GM13977 (cell line): ENCODE results near the gene CHST3.

Experiments
- DNase-seq: peaks from one replicate; pipeline ENCODE4 v3.0.0; 2012; ENCODE audit warnings: low spot score
- in situ Hi-C: fragments of 300-500 bp; cut with MboI; formaldehyde crosslinking; loops from one replicate; pipeline ENCODE4 v1.12.0; 2022; ENCODE audit warnings: low sequenced_read_pairs, low pct_unique_long_range_greater_than_20kb, mixed read lengths, inconsistent platforms; ENCODE audit not compliant: unreplicated experiment
- TF ChIP-seq, protein P1 (sequence below): IDR thresholded peaks from 2 replicates; pipeline ENCODE4 v1.5.1; 2012; ENCODE audit warnings: mild to moderate bottlenecking, control low read depth; ENCODE audit not compliant: insufficient read depth; ENCODE audit errors: extremely low read depth, missing control alignments

Gene CHST3

DNA sequence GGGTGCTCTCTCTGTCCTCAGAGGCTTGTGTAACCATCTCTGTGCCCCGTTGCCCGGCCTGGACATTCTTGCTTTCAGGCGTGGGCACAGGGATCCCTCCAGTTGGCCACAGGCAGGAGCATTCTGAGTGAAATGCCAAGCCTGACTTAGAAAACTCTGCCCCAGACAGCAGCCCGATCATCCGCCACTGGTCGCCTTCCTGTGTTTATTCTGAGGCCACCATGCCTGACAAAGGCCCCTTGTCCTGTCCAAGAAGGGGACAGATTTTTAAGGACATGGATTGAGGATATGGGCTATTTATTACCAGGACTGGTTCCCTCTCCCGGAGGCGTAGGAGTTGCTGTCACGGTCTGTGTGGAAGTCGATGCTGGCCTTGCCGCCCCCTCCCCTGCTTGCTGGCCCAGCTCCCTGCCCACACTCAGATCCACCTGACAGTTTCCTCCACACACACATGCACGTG lies 69.9 kb downstream of the CHST3 start:
- in situ Hi-C loops: no loop called here
- no peak for DNase-seq
- TF ChIP-seq, protein P1, sequence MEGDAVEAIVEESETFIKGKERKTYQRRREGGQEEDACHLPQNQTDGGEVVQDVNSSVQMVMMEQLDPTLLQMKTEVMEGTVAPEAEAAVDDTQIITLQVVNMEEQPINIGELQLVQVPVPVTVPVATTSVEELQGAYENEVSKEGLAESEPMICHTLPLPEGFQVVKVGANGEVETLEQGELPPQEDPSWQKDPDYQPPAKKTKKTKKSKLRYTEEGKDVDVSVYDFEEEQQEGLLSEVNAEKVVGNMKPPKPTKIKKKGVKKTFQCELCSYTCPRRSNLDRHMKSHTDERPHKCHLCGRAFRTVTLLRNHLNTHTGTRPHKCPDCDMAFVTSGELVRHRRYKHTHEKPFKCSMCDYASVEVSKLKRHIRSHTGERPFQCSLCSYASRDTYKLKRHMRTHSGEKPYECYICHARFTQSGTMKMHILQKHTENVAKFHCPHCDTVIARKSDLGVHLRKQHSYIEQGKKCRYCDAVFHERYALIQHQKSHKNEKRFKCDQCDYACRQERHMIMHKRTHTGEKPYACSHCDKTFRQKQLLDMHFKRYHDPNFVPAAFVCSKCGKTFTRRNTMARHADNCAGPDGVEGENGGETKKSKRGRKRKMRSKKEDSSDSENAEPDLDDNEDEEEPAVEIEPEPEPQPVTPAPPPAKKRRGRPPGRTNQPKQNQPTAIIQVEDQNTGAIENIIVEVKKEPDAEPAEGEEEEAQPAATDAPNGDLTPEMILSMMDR: no peak

DNA sequence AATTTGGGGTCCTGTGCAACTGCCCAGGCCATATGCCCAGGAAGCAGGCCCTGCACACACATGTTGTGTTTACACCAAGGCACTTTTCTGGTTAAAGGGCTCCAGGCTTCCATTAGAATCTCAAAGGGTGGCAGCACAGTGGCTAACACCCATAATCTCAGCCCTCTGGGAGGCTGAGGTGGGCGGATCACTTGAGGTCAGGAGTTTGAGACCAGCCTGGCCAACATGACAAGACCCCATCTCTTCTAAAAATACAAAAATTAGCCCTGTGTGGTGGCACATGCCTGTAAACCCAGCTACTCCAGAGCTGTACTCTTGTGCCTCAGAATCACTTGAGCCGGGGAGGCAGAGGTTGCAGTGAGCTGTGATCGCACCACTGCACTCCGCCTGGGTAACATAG lies 70.6 kb downstream of the CHST3 start:
- in situ Hi-C loops: no loop called here
- no peak for DNase-seq
- TF ChIP-seq, protein P1: no peak

DNA sequence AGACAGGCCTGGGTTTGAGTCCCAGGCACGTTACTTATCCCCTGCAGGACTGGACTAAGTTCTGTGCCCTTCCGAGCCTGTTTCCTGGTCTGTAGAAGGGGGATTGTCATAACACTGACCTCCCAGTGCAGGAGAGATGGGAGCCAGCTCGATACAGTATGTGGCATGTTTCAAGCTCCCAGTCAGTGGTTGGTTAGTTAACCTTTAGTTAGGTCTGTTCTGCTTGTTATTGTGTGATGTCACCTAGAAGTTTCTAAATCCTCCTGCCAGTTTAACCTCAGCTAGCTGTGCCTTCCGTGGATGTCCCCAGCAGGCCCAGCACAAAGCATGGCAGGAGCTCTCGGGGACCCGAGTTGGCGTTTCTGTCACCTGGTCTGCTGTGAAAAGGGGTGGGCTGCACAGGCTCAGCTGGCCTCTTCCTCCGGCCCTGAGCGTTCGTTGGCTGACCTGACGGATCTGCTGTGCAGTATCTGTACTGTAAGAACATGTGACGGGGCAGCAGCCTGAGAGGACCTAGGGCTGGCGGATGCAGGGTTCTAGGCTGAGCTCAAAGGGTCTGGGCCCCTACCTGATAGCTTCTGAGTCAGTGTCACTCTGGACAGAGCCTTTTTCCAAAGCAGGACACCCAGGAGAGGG lies 71.2 kb downstream of the CHST3 start:
- in situ Hi-C loops: no loop called here
- no peak for DNase-seq
- TF ChIP-seq, protein P1: no peak

DNA sequence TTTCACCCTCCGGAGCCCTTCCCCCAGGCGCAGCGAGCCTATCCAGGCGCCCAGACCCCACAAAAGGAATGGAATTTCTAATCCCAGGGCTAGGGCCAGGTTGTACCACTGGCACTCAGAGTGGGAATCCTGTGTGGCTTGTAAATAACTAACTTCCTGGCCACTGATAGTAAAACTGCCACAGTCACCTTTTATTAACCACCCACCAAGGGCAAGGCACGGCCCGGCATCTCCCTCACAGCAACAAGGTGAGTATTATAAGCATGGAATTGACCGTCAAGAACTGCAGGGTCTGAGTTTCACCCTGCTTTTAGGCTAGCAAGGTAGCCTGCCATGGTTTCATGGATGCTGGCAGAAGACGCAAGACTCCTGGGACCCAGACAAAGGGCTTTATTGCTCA lies 73.1 kb downstream of the CHST3 start:
- TF ChIP-seq, protein P1: no peak
- in situ Hi-C loops: no loop called here
- DNase-seq: no peak

DNA sequence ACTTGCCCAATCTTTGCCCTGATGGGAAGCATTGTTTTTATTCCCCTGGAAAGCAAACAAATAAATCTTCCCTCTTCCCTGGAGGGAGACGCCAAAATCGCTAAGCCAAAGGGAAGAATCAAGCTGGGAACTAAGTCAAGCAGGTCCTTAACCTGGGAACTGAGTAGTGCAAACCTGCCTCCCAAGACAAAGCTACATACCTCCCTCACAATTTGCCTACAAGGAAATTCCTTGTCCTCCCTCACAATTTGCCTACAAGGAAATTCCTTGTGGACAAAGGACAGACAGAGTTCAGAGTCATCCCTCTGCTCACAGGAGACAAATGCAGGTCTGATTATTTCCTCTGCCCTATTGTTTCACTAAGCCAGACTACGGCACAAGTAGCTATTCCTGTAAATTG lies 73.6 kb downstream of the CHST3 start:
- in situ Hi-C loops: no loop called here

DNA sequence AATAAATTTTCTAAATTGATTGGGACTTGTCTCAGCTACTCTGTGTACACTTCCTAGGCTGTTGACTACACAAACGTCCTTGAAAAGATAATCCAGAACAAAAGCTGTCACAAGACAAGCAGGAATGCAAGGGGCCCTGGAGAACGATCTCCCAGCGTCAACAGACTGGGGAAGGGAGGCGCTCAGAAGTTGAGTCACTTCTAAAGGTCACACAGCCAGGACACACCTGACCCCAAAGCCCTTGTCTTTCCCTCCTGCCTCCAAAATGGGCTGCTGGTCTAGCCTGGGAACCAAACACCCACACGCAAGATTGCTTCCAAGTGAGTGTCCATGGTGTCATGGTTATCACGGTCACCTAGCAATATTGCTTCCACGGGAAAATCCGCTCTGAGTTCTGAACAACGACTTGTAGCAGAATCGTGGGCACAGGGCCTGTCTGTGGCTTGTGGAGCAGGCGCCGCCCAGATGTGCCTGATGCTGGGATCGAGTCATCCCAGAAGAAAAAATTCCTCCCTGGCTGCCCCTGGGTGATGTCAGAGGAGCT lies 74.3 kb downstream of the CHST3 start:
- in situ Hi-C loops: no loop called here
- TF ChIP-seq, protein P1: no peak
- DNase-seq: no peak

More for the DNA sequence above, 73.6 kb downstream of the CHST3 start:
- DNase-seq: no peak
- TF ChIP-seq, protein P1: no peak
